Common myeloid progenitor, CD34-positive (primary cell): Measurements from ENCODE around the gene NRBF2.

Source experiments
- CTCF ChIA-PET: fragments of 350-600 bp; sonication (Branson Sonifier 250); formaldehyde crosslinking; loops from one replicate; lab custom pipeline; 2021; ENCODE audit warnings: antibody characterized with exemption; lab: Charles Lee
- POLR2A ChIA-PET: fragments of 350-600 bp; sonication (Branson Sonifier 250); formaldehyde crosslinking; loops from one replicate; lab custom pipeline; 2021; ENCODE audit warnings: antibody characterized with exemption; lab: Charles Lee
- DNase-seq, 3 donors: peaks; one replicate each; pipeline versions ENCODE4 v3.0.0 to v3.0.0-alpha.2; 2013
- H3K27ac ChIP-seq, 2 experiments: 1 replicate in 1 of 2; 2 replicates in 1 of 2; pipeline ENCODE4 v1.7.0; 2013; ENCODE audit warnings: inconsistent platforms in 2 of 2, low read length in 2 of 2, mild to moderate bottlenecking in 2 of 2, low read depth in 1 of 2, moderate library complexity in 1 of 2; ENCODE audit not compliant: severe bottlenecking in 2 of 2, insufficient read depth in 1 of 2, poor library complexity in 1 of 2
- H3K27me3 ChIP-seq, 5 experiments: replicated peaks in 2 of 5; 1 replicate in 3 of 5; 2 replicates in 2 of 5; pipeline versions ENCODE4 v1.6.1 to v1.7.0; 2013; ENCODE audit warnings: low read length in 4 of 5, mild to moderate bottlenecking in 2 of 5, moderate library complexity in 2 of 5, inconsistent platforms in 1 of 5; ENCODE audit not compliant: insufficient read depth in 5 of 5, control insufficient read depth in 4 of 5
- H3K36me3 ChIP-seq, 4 experiments: 1 replicate in 2 of 4; 2 replicates in 2 of 4; pipeline versions ENCODE4 v1.6.1 to v1.7.0; 2013; ENCODE audit warnings: low read length in 3 of 4, control low read depth in 1 of 4, mild to moderate bottlenecking in 1 of 4; ENCODE audit not compliant: control insufficient read depth in 4 of 4, insufficient read depth in 4 of 4
- H3K4me1 ChIP-seq, 4 experiments: 1 replicate in 3 of 4; 2 replicates in 1 of 4; pipeline versions ENCODE4 v1.6.1 to v1.7.1; 2013; ENCODE audit warnings: low read length in 3 of 4, mild to moderate bottlenecking in 3 of 4, control low read depth in 1 of 4, inconsistent platforms in 1 of 4, moderate library complexity in 1 of 4; ENCODE audit not compliant: control insufficient read depth in 4 of 4, insufficient read depth in 4 of 4; ENCODE audit errors: control extremely low read depth in 1 of 4
- H3K4me3 ChIP-seq, 7 experiments: 1 replicate in 4 of 7; 2 replicates in 3 of 7; pipeline versions ENCODE4 v1.5.1 to v1.7.0; 2013; ENCODE audit warnings: mild to moderate bottlenecking in 7 of 7, low read length in 6 of 7, moderate library complexity in 6 of 7, inconsistent platforms in 2 of 7, low read depth in 2 of 7, control low read depth in 1 of 7; ENCODE audit not compliant: insufficient read depth in 4 of 7, control insufficient read depth in 1 of 7; ENCODE audit errors: extremely low read depth in 1 of 7
- H3K9me3 ChIP-seq, 5 experiments: 1 replicate in 4 of 5; 2 replicates in 1 of 5; pipeline versions ENCODE4 v1.6.1 to v1.7.1; 2013; ENCODE audit warnings: low read length in 4 of 5, mild to moderate bottlenecking in 2 of 5, inconsistent platforms in 1 of 5, low read depth in 1 of 5, moderate library complexity in 1 of 5; ENCODE audit not compliant: control insufficient read depth in 4 of 5, insufficient read depth in 2 of 5; ENCODE audit errors: control extremely low read depth in 1 of 5
- WGBS: methylation state at CpG from one replicate; pipeline ENCODE4 v1.1.5; 2013; ENCODE audit not compliant: insufficient coverage; 5-methylcytosine and 5-hydroxymethylcytosine counted together

The NRBF2 gene

DNA sequence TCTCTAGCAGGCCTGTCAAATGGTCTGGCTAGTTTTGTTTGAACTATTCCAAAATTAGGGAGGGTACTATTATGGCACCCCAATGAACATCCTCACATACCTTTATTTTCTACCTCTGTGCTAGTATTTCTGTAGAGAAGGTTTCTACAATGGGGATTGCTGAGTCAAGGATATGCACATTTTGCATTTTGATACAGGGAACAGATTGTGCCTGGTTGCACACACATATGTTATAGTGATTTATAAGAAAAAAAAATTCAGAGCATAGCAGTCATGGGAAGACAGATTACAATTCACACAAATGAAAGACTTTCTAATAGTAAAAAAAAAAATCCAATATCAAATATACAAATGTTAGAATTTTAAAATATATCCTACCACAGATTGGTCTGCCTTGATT is 14.1 kb upstream of the NRBF2 start:
- POLR2A ChIA-PET, result no interaction called here
- no peaks in the 10 kb centered on the region for H3K27me3 ChIP-seq

GRCh38 chr10:63120554-63120953 is 12.6 kb upstream of the NRBF2 start:
- H3K4me1 ChIP-seq, result no peaks in the 10 kb centered on the region
- ChIA-PET POLR2A (no interaction called here), CTCF (no interaction called here)
- H3K9me3 ChIP-seq, result no peaks in the 10 kb centered on the region
- H3K27ac ChIP-seq, result no peak overlapping the region
- H3K27me3 ChIP-seq, result no peaks in the 10 kb centered on the region
- DNase-seq, result no peak
- H3K4me3 ChIP-seq, result no peak overlapping the region
- no peaks in the 10 kb centered on the region for H3K36me3 ChIP-seq

More for the DNA sequence above, 14.1 kb upstream of the NRBF2 start:
- no peak overlapping the region for H3K27ac ChIP-seq
- no peaks in the 10 kb centered on the region for H3K4me1 ChIP-seq
- no peaks in the 10 kb centered on the region for H3K9me3 ChIP-seq
- no peak for DNase-seq
- CTCF ChIA-PET, result interaction anchor here (1.8 kb wide), 1 partner anchor 12 kb away, joined by 6 read pairs; no protein-coding TSS in a partner anchor
- no peaks in the 10 kb centered on the region for H3K36me3 ChIP-seq
- H3K4me3 ChIP-seq, result no peak overlapping the region

DNA sequence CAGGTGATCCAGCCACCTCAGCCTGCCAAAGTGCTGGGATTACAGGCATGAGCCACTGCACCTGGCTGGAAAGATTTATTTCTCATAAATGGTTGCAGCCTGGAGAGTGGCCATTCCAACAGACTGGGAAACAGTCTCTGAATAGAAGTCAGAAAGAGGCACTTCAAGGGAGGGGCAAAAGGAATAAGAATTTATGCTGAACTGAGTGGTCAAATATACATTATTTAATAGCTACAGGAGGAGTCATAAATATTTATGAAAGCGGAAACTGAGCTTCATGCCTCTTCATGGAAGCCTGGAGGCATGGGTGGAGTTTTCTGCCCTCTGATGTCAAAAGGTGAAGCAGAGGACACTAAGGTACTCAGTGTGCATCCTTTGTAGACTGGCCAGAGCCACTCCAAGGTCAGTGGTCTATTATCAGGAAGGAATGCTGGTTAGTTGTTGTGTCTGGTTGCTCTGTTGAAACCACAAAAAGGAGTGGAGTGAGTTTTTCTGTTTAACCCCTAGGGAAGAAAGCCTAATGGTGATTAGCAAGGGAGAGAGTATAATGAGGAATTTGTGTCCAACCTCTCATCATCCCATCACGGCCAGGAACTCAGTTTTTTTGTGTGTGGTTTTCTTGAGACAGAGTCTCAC is 9.3 kb upstream of the NRBF2 start:
- H3K27ac ChIP-seq, result no peak overlapping the region
- no peak for DNase-seq
- no peaks in the 10 kb centered on the region for H3K4me1 ChIP-seq
- POLR2A ChIA-PET, result no interaction called here
- no peaks in the 10 kb centered on the region for H3K27me3 ChIP-seq
- H3K4me3 ChIP-seq, result no peak overlapping the region
- CTCF ChIA-PET, result no interaction called here
- H3K9me3 ChIP-seq, result no peaks in the 10 kb centered on the region
- WGBS, result no CpG with 5 or more reads among the region's 2 CpGs
- no peaks in the 10 kb centered on the region for H3K36me3 ChIP-seq

DNA sequence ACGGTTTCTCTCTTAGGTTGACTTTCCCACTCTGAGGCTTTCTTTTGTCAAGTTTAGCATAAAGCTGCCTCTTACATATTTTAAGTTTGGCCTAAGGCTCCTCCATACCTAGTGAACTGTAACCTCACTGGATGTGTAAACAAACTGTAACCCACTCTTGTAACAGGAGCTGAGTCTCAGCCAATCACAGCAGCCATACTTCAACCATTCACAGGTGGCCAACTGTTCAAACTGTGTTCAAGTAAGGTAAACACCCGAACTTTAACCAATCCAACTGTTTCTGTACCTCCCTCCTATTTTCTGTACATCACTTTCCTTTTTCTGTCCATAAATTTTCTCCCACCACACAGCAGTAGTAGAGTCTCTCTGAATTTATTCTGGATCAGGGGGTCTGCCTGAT is 7.7 kb upstream of the NRBF2 start:
- WGBS, result 85% methylated on average over 2 of the region's 2 CpGs
- Histone ChIP-seq H3K27me3 (peaks cover 0 to 4% (median 0%) of the 10 kb centered on the region in 5 experiments), H3K9me3 (no peaks in the 10 kb centered on the region), H3K36me3 (no peaks in the 10 kb centered on the region), H3K4me1 (no peaks in the 10 kb centered on the region), H3K27ac (no peak overlapping the region), H3K4me3 (no peak overlapping the region)
- ChIA-PET CTCF (no interaction called here), POLR2A (no interaction called here)
- no peak for DNase-seq

- Histone ChIP-seq H3K4me3 (no peak overlapping the region), H3K4me1 (peaks cover 0 to 4% (median 1%) of the 10 kb centered on the region in 4 experiments), H3K27me3 (peaks cover 0 to 4% (median 0%) of the 10 kb centered on the region in 5 experiments), H3K27ac (no peak overlapping the region), H3K9me3 (peaks cover 0 to 3% (median 0%) of the 10 kb centered on the region in 5 experiments), H3K36me3 (no peaks in the 10 kb centered on the region)
- 60% methylated on average over 2 of the region's 4 CpGs for WGBS
- ChIA-PET CTCF (no interaction called here), POLR2A (no interaction called here)
- DNase-seq, result peak in 2 of 3 donors; percentile 7 to 11
These were observed 4.7 kb upstream of the NRBF2 start for GRCh38 chr10:63128443-63128842.

DNA sequence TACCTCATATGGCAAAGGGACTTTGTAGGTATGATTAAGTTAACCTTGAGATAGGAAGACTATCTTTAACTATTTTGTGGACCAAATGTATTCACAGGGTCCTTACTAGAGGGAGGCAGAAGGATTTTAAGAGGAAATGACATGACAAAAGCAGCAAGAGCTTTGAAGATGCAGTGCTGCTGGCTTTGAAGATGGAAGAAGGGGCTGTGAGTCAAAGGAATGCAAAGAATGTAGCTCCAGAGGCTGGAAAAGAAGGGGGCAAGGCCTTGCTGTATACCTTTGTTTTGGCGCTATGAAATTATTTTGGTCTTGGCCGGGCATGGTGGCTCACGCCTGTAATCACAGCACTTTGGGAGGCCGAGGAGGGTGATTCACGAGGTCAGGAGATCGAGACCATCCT is 3.2 kb upstream of the NRBF2 start:
- 97% methylated on average over 6 of the region's 6 CpGs for WGBS
- CTCF ChIA-PET, result no interaction called here

GRCh38 chr10:63132651-63133055 is 475 bp upstream of the NRBF2 start:
- peaks cover 0 to 4% (median 0%) of the 10 kb centered on the region in 5 experiments for H3K27me3 ChIP-seq
- POLR2A ChIA-PET, result no interaction called here
- peaks cover 0 to 3% (median 0%) of the 10 kb centered on the region in 5 experiments for H3K9me3 ChIP-seq
- WGBS, result 92% methylated on average over 5 of the region's 6 CpGs
- no peaks in the 10 kb centered on the region for H3K36me3 ChIP-seq
- H3K4me1 ChIP-seq, result peaks cover 5 to 17% (median 10%) of the 10 kb centered on the region in 4 experiments
- no peak for DNase-seq
- no peak overlapping the region for H3K27ac ChIP-seq
- H3K4me3 ChIP-seq, result peak overlapping the region in 5 of 7 experiments; percentile 58 to 94 (median 89)
- CTCF ChIA-PET, result interaction anchor here (0.9 to 2.4 kb wide), 2 partner anchors 24 to 424 kb away, joined by 4 to 6 read pairs; no protein-coding TSS in a partner anchor

More for the DNA sequence above, 3.2 kb upstream of the NRBF2 start:
- peaks cover 0 to 4% (median 0%) of the 10 kb centered on the region in 5 experiments for H3K27me3 ChIP-seq
- no peak for DNase-seq
- H3K9me3 ChIP-seq, result peaks cover 0 to 3% (median 0%) of the 10 kb centered on the region in 5 experiments
- H3K27ac ChIP-seq, result no peak overlapping the region
- peaks cover 5 to 13% (median 10%) of the 10 kb centered on the region in 4 experiments for H3K4me1 ChIP-seq
- POLR2A ChIA-PET, result interaction anchor here (0.5 kb wide), 1 partner anchor 13 kb away, joined by 3 read pairs; no protein-coding TSS in a partner anchor
- no peaks in the 10 kb centered on the region for H3K36me3 ChIP-seq
- H3K4me3 ChIP-seq, result no peak overlapping the region
